ENCODE data around the gene RNF14.
"Not testable (repeated sequence)": the region's sequence is repeated elsewhere in the genome, so short reads cannot be mapped to it uniquely, and the experiment has no call there.

RNF14 gene

GRCh38 chr5:142032150-142032549, 63.2 kb downstream of the RNF14 start:
- no peaks in the 10 kb centered on the region for H3K36me3 ChIP-seq (ENCODE audit: control insufficient read depth, insufficient read depth, low read length)
- H3K9me3 ChIP-seq (ENCODE audit: control insufficient read depth, low read length): no peaks in the 10 kb centered on the region
- H3K27me3 ChIP-seq (ENCODE audit: control insufficient read depth, insufficient read depth, low read length): no peaks in the 10 kb centered on the region
- peaks cover 16% of the 10 kb centered on the region for H3K4me1 ChIP-seq (ENCODE audit: control insufficient read depth, insufficient read depth, low read length)
- no peak overlapping the region for H3K4me3 ChIP-seq (ENCODE audit: low read length)
- no peak overlapping the region for H3K9ac ChIP-seq (ENCODE audit: low read length)

- no peaks in the 10 kb centered on the region for H3K36me3 ChIP-seq (ENCODE audit: control insufficient read depth, insufficient read depth, low read length)
- peaks cover 12% of the 10 kb centered on the region for H3K4me1 ChIP-seq (ENCODE audit: control insufficient read depth, insufficient read depth, low read length)
- no peak overlapping the region for H3K9ac ChIP-seq (ENCODE audit: low read length)
- H3K9me3 ChIP-seq (ENCODE audit: control insufficient read depth, low read length): no peaks in the 10 kb centered on the region
- no peak overlapping the region for H3K4me3 ChIP-seq (ENCODE audit: low read length)
- H3K27me3 ChIP-seq (ENCODE audit: control insufficient read depth, insufficient read depth, low read length): no peaks in the 10 kb centered on the region
These were observed 64.1 kb downstream of the RNF14 start for GRCh38 chr5:142032747-142033631.

GRCh38 chr5:142033632-142034567, 65.0 kb downstream of the RNF14 start:
- not testable (repeated sequence) for H3K36me3 ChIP-seq (ENCODE audit: control insufficient read depth, insufficient read depth, low read length); H3K27me3 ChIP-seq (ENCODE audit: control insufficient read depth, insufficient read depth, low read length); H3K9ac ChIP-seq (ENCODE audit: low read length); H3K4me3 ChIP-seq (ENCODE audit: low read length); H3K9me3 ChIP-seq (ENCODE audit: control insufficient read depth, low read length); H3K4me1 ChIP-seq (ENCODE audit: control insufficient read depth, insufficient read depth, low read length)

- Histone ChIP-seq H3K4me1 (ENCODE audit: control insufficient read depth, insufficient read depth, low read length) (peaks cover 8% of the 10 kb centered on the region), H3K9me3 (ENCODE audit: control insufficient read depth, low read length) (no peaks in the 10 kb centered on the region), H3K27me3 (ENCODE audit: control insufficient read depth, insufficient read depth, low read length) (no peaks in the 10 kb centered on the region), H3K4me3 (ENCODE audit: low read length) (no peak overlapping the region), H3K36me3 (ENCODE audit: control insufficient read depth, insufficient read depth, low read length) (no peaks in the 10 kb centered on the region), H3K9ac (ENCODE audit: low read length) (no peak overlapping the region)
These were observed 66.1 kb downstream of the RNF14 start for GRCh38 chr5:142034994-142035393.

GRCh38 chr5:142036918-142037317, 68.0 kb downstream of the RNF14 start:
- peaks cover 8% of the 10 kb centered on the region for H3K4me1 ChIP-seq (ENCODE audit: control insufficient read depth, insufficient read depth, low read length)
- no peak overlapping the region for H3K4me3 ChIP-seq (ENCODE audit: low read length)
- no peaks in the 10 kb centered on the region for H3K36me3 ChIP-seq (ENCODE audit: control insufficient read depth, insufficient read depth, low read length)
- H3K27me3 ChIP-seq (ENCODE audit: control insufficient read depth, insufficient read depth, low read length): no peaks in the 10 kb centered on the region
- H3K9ac ChIP-seq (ENCODE audit: low read length): no peak overlapping the region
- no peaks in the 10 kb centered on the region for H3K9me3 ChIP-seq (ENCODE audit: control insufficient read depth, low read length)

- not testable (repeated sequence) for H3K9ac ChIP-seq (ENCODE audit: low read length); H3K4me3 ChIP-seq (ENCODE audit: low read length); H3K9me3 ChIP-seq (ENCODE audit: control insufficient read depth, low read length); H3K4me1 ChIP-seq (ENCODE audit: control insufficient read depth, insufficient read depth, low read length); H3K27me3 ChIP-seq (ENCODE audit: control insufficient read depth, insufficient read depth, low read length); H3K36me3 ChIP-seq (ENCODE audit: control insufficient read depth, insufficient read depth, low read length)
These were observed 68.7 kb downstream of the RNF14 start for GRCh38 chr5:142037599-142037998.

- H3K4me1 ChIP-seq (ENCODE audit: control insufficient read depth, insufficient read depth, low read length): no peaks in the 10 kb centered on the region
These were observed 69.8 kb downstream of the RNF14 start for GRCh38 chr5:142038735-142039134.

More at GRCh38 chr5:142038735-142039134, 69.8 kb downstream of the RNF14 start:
- Histone ChIP-seq H3K27me3 (ENCODE audit: control insufficient read depth, insufficient read depth, low read length) (no peaks in the 10 kb centered on the region), H3K4me3 (ENCODE audit: low read length) (no peak overlapping the region), H3K36me3 (ENCODE audit: control insufficient read depth, insufficient read depth, low read length) (no peaks in the 10 kb centered on the region), H3K9ac (ENCODE audit: low read length) (no peak overlapping the region), H3K9me3 (ENCODE audit: control insufficient read depth, low read length) (no peaks in the 10 kb centered on the region)

Measured in mucosa of stomach (tissue), 1 donor.